Amygdala (tissue), 56 donors: ENCODE data around the gene NIBAN1.
"Not testable (repeated sequence)": the region's sequence is repeated elsewhere in the genome, so short reads cannot be mapped to it uniquely, and the experiment has no call there.

Experiments
- DNase-seq, 56 donors: peaks; one replicate each; lab custom pipeline; 2025; lab: John Stamatoyannopoulos, UW

NIBAN1 gene

DNA sequence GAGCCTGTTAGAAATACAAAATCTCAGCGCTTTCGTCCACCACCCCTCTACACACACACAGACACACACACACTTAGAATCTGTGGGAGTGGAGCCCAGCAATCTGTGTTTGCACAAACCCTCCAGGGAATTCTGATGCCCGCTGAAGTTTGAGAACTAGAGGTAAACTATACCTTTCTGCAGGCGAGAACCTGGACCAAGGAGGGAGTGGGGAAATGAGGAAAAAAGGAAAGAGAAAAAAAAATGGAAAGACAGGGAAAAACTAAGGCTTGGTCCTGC lies 468 bp upstream of the NIBAN1 start:
- DNase-seq, result no peak

DNA sequence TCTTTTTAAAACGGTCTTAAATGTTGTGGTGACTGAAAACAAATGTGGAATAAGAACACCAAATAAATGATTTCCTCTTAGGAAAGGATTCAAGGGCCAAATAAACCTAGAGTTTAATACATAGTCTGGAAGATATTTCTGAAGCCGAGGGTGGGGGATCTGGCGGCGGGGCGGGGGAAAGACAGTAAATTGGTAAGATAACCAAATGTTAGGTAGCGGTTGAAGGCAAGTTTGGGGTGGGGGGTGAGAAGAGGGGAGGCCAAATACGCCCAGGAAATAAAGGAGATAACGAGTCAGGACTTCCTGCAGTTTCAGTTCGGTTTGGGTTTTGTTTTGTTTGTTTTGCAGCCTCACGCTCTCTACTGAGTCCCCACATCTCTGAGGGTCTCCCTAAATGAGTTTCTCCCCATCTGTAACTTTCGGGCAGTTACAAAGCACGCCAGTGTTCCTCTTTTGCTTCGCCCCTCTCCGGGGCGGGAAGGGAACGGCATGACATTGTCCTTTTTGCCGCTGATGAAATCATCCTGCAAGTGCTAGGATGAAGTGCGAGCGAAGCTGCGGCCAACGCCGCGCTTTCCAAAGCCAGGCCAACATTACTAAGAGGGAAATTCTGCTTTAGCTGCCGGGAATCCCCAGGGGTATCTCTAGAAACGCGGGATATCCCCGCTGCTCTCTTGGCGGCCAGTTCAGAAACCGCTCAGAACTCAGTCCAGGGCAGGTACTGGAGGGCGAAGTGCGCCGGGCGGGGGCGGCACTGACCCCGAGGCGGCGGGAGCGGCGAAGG lies 844 bp downstream of the NIBAN1 start:
- DNase-seq, result peak in 7 of 56 donors; percentile 5 to 22 (median 9)

DNA sequence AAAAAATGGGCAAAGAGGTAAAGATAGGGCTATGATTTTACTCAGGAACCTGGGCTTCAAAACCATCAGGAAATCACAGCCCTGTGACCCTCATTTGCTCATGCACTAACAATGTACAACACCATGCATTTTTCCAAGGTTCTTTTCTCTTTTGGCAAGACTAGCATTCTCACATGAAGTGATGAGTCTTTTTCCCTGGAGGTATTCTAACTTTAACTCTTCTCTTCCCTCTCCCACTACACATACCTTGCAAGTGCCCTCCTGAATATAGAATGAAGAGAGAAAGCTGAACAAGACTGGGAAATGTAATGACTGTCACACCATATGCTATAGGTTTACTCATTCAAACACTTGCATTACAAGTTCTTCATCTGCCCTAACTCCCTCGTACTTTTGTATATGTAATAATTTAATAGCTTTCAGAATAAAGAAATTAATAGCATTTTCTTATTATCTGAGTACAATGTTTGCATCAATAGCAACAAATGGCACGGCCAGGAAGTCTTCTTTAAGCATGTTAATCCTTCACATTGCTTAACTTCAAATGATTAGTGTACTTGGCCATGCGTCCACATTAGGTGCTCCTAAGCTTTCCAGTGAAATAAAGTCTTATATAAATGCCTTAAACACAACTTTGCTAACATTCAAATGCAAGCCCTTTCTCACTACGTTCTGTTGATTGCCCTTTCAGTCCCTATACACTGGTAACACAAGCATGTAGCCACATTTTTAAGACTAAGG lies 1.8 kb downstream of the NIBAN1 start:
- DNase-seq, result no peak

DNA sequence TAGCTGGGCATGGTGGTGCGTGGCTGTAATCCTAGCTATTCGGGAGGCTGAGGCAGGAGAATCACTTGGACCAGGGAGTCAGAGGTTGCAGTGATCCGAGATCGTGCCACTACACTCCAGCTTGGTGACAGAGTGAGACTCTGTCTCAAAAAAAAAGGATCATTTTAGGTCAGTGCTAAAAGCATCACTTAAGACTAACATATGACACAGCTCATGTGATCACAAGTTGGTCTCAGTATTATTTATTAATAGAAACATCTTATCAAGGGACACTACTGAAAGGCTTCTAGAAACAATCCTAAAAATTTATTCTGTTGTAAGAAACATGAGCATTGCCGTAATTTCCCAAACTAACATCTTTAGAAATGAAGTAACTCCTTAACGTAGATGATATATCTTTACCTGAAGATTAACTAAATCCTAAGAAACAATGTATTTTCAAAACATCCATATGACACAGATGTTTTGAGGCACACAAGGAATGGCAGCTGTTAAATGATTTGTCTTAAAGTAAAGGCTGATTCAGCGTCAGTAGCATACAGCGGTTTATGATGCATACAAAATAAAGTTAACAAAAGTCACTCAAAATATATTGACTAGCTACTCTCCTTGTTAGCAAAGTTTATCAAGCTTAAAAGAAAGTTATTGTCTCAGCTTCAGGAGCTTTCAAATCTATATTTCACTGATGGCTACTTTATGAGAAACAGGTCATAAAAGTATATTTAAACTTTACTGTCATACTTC lies 2.6 kb downstream of the NIBAN1 start:
- no peak for DNase-seq

DNA sequence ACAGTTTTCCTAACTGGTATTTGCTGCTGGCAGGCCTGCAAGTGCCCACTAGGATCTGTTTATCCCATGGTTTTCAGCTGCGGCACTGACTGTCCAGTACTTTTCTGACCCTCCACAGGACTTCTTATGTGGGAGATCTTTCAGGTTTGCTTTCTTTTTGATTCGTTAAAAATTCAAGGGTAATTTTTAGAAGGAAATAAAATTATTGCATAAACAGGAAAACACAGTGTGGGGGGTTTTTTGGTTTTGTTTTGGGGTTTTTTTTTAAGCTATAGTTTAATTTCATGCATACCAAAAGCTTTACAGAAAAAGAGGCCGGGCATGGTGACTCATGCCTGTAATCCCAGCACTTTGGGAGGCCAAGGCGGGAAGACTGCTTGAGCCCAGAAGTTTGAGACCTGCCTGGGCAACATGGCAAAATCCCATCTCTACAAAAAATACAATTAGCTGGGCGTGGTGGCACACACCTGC lies 3.6 kb downstream of the NIBAN1 start:
- DNase-seq, result no peak

DNA sequence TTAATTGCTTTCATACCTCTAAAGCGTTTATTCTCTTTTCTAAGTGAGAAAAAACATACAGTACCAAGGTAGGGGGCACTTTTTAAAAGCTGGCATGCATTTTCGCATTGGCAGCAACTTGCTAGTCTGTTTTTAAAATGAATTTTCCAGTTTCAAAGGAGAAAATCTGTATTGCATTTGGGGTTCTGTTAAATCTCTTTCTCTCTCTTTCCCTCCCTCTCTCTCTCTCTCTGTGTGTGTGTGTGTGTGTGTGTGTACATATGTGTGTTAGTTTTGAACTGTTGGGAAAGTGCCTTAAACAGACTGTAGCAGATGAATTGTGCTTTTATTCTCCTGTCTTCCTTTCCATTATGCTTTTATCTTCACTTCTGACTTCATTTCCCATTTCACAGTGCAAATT lies 7.3 kb downstream of the NIBAN1 start:
- no peak for DNase-seq

DNA sequence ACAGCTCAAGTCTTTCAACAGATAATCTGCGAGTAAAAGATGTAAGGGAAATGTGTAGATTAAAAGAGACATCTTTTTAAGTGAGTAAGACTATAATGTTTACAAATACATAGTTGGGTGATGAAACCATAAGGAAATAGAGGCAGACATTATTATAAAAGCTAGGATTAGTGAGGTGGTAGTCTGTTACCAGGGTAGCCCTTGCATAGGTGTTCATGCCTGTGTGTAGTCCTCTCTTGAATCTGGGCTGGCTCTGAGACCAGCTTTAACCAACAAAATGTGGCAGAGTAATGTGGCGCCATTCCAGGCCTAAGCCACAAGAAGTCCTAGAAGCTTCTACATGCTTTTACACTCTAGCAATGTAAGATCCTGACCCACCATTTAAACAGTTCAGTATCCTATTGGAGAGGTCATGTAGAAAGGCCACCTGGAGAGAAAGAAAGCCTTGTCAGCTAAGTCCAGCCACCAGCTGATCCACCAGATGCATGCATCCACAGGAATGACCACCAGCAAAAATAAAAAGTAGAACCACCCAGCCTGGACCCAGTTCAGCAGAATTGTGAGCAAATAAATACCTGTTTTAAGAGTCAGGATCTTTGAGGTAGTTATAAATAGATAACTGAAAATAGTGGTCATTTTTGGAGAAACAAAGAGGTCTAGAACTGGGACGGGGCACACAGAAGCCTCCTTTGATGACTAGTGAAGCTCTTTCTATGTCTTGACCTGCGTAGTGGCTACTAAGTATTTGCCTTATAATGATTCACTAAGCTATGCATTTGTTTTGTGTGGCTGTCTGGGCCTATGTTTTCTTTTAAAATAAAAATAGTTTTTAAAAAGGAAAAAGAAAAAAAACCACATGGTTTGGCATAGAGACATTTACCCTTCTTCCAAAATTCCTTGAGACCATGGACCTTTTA lies 8.1 kb downstream of the NIBAN1 start:
- no peak for DNase-seq

DNA sequence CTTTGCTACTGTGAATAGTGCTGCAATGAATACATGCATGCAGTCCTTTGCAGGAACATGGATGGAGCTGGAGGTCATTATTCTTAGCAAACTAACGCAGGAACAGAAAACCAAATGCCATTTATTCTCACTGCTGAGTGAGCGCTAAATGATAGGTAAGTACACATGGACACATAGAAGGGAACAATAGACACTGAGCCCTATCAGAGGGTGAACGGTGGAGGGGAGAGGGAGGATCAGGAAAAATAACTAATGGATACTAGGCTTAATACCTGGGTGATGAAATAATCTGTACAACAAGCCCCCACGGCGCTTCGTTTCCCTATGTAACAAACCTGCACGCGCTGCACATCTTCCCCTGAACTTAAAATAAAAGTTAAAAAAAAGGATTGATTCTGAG lies 8.9 kb downstream of the NIBAN1 start:
- DNase-seq, result no peak

DNA sequence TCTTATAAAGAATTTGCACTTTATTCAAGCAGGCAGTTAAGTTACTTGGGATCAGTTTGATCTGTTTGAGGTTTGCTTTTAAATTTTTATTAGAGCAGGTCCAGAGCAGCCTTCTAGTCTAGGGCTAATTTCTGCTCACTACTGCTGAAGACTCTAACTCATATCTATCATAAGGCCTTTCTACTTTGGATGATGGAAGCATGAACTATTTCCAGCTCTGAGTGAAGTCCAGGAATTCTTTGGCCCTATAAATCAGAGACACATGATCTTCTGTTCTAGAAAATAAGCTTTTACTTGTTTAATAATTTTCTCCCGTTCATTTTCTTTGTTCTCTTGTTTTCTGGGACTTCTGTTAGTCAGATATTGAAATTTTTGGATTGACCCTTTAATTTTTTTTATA lies 14.7 kb downstream of the NIBAN1 start:
- DNase-seq, result no peak

DNA sequence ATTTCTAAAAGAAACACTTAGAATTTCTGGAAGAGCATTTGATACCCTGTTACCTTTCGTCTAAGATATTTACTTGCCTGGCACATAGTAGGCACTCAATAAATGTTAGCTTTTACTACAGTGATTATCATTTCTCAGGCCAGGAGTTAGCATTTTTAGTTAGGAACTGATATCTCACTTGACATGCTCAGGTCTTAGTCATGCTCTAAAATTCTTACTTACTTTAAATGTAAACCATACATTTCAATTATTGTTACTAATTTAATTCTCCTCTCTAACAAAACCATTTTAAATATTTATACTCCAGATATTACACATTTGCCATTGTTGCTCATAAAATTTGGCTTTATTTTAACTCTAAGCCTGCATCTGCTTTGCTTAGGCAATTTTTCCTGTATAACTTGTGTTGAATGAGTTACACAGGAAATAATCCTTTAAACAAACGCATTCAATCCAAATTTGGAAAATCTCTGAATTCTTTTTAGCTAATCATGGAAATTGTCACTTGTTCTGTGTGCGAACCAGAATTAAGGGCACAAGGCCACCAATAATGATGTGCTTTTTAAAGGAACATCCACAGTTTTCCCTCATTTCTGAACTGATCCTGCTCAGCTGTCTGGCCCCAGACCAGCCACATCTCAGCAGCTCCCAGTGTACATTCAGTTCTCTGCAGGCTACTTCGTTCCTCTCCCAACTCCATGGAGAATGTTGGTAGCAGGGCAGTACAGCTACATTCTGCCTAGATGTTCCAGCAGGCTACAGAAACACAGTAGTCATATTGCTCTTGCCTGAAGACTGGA lies 15.6 kb downstream of the NIBAN1 start:
- no peak for DNase-seq

DNA sequence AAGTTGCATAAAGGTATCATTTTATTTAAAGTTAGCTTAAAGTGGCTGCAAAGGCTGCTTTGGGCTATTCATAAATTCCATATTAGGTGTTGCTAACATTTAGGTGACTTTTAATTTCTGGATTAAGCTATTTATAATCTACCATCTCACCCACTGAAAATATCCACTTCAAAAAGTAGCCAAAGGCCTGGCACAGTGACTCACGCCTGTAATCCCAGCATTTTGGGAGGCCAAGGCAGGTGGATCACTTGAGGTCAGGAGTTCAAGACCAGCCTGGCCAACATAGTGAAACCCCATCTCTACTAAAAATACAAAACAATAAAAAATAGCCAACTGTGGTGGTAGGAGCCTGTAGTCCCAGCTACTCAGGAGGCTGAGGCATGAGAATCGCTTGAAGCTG lies 16.4 kb downstream of the NIBAN1 start:
- DNase-seq, result not testable (repeated sequence)

DNA sequence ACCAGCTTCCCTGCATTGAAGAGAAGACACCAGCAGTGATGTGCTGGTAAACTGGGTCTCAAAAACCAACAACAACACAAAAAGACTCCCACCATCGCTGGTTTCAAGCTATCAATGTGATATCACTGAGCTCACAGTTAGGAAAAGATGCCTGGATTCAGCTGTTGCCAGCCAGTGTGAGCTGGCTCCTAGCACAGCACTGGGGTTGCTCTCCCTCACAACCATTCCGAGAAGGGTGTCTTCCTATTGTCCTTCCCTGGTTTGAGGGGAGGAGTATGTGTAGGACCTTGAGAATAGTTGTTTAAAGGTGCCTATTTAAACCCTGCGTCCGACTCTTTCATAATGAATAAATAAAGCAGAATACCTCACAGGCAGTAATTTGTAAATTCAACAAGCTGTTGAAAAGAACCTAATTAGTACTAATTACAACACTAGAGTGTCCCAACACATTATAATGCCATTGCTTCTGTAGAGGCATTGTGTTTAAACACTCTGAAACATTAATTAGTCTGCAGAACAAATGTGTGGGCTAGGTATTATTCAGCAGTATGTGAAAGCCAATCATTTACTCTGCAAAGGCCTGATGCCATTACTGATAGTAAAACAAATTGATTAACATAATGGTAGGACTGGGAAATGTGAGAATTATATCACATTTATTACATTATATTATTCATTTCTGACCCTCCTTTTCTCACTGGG lies 17.2 kb downstream of the NIBAN1 start:
- DNase-seq, result no peak

DNA sequence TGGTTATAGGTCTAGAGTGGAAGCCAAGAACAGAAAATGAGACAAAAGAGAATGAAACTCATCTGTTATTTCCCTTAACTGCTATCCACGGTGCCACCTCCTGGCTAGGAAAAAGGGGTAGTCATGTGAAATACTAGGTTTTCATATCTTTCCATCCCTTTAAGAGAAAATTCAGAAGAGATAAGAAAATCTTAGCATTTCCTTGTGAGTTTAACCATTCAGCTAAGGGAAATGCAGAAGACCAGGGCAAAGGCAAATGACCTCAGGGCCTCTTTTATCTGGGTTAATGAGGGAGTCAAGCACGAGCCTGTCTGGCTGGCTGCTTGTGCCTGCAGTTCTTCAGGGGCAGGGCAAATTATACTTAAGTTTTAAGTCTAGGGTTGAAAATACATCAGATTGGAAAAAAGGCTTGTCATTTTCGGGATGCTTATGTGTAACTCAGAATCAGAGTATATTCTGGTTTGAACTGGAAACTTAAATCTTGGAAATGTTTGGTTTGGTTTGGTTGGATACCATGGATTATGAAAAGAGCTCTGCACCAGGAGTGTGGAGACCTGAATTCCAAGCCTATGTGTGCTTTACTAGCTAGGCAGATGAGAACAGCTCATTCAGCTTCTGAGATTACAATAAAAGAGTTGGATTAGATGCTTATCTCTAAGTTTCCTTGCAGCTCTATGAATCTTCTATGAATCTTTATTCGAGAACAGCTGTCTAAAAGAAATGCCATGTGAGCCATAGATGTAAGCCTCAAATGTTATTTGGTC lies 19.9 kb downstream of the NIBAN1 start:
- no peak for DNase-seq

DNA sequence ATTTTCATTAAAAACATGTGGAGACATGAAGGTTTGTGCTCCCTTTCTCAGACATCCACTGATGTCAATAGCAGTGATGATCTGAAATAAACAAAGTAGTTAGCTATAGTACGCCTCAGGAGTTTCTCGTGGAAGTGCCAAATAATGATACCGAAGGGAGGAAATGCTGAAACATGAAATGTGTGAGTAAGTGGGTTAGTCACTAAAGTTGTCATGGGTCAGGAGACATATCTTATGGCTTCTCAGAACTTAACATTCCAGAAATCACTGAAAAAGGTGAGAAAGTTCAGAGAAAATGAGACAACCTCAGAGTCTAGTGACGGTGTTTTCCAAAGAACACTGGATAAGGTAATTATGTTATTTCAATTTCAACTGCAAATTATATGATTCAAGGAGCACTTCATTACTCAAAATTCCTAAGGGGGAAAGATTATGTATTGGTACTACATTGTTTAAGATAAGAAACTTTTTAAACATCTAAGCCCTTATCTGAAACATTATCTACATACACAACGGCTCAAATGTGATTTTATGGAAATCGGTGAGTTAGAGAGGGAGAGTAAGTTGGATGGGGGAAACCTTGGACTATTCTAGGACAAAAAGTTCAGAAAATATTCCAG lies 20.6 kb downstream of the NIBAN1 start:
- DNase-seq, result no peak

DNA sequence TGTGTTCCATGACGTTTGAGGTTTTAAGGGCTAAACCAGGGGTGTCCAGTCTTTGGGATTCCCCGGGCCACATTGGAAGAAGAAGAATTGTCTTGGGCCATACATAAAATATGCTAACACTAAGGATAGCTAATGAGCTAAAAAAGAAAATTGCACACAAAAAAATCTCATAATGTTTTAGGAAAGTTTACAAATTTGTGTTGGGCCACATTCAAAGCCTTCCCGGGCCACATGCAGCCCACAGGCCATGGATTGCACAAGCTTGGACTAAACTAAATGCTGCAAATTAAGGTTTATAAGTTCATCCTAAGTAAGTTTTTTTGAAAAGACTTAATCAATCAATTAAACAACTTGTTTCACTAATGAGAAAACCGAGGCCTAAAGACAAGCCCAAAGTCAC lies 21.9 kb downstream of the NIBAN1 start:
- no peak for DNase-seq

DNA sequence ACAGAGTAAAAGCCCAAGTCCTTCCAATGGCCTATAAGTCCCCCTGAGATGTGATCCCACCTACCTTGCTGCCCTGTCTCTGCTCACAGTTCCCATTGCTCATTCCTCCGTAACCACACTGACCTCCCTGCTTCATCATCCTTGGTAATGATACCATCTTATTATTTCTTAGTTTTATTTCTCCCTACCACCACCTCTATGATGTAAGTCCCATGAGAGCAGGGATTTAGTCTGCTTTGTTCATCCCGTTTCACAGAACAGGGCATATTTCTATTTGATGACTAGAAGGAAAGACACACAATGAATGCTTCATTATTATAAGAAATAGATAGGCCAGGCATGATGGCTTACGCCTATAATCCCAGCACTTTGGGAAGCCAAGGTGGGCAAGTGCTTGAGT lies 22.5 kb downstream of the NIBAN1 start:
- no peak for DNase-seq

DNA sequence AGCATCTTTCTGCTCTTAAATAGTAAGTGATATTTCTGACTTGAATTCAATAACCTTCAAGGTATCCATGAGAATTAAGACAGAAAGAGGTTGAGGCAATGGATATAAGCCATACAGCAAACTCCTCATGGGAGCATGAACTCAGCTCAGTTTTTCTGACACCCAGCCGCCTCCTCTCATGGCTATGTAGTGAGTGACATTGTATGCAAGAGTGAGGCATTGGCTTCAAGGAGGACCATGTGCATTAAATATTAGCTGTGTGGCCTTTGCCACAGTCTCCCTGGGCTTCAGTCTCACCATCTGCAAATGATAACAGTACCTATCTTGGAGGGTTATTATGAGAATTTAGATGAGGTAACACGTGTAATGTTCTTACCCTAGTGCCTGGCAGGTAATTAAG lies 23.4 kb downstream of the NIBAN1 start:
- no peak for DNase-seq

DNA sequence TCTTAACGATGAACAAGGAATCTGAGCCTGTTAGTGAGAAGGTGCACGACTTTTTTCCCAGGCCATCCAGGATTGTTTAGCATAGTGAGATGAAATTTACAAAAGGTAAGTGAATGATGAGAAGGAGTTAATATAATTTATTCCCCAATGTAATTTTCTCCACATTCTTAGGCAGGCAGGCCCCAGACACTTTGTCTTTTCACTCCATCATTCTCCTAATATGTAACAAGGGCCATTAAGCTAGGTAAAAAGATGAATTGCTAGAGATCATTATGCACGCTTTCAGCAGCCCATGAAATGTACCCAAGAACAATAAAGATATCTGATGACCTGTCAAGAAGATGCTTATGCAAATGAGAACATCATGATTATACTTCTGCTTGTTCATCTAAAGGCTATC lies 24.1 kb downstream of the NIBAN1 start:
- DNase-seq, result no peak
